Testis (tissue), 3 donors: Measurements from ENCODE around the gene HECW1. TPM values are rescaled to one million over a fixed set of nuclear protein-coding genes. Genes with fewer than 3 reads are reported as not detected.

Source experiments
- DNase-seq: peaks from one replicate; pipeline ENCODE4 v3.0.0-alpha.2; 2019
- H3K27ac ChIP-seq, 2 donors: fragments of 200-600 bp; sonication (generic); one replicate each; pipeline ENCODE4 v1.5.1; 2019
- H3K27me3 ChIP-seq: fragments of 200-600 bp; sonication (generic); one replicate; pipeline ENCODE4 v1.5.1; 2019
- H3K36me3 ChIP-seq: fragments of 200-600 bp; sonication (generic); one replicate; pipeline ENCODE4 v1.5.1; 2017; ENCODE audit warnings: low read depth; ENCODE audit errors: missing control alignments
- H3K4me1 ChIP-seq: fragments of 200-600 bp; sonication (generic); one replicate; pipeline ENCODE4 v1.5.1; 2019
- H3K4me3 ChIP-seq, 2 donors: fragments of 200-600 bp; sonication (generic); one replicate each; pipeline ENCODE4 v1.5.1; 2017 to 2019
- H3K9me3 ChIP-seq: fragments of 200-600 bp; sonication (generic); one replicate; pipeline ENCODE4 v1.5.1; 2017
- POLR2A ChIP-seq: fragments of 450-650 bp; IDR thresholded peaks from one replicate; pipeline ENCODE4 v1.6.1; 2017; ENCODE audit warnings: antibody characterized with exemption, mild to moderate bottlenecking, moderate library complexity
- WGBS, 2 donors: methylation state at CpG; one replicate each; pipeline ENCODE4 v1.1.5; 2018; 5-methylcytosine and 5-hydroxymethylcytosine counted together
- intact Hi-C: fragments of 100-400 bp; cut with DNase I; formaldehyde crosslinking; loops from one replicate; pipeline ENCODE4 v1.15.1; 2023; ENCODE audit warnings: low total_unique reads
- polyA plus RNA-seq: library from polyadenylated mRNA; stranded (reverse); fragments of 350-450 nt; fragmentation: Illumina TruSeq; extraction: RNeasy Lipid Tissue Mini Kit (QIAGEN cat#74804); gene quantifications from one replicate; pipeline ENCODE4 v1.2.3, GENCODE V29; 2014; ENCODE audit warnings: low read depth, low replicate concordance; ENCODE audit not compliant: insufficient read depth
- total RNA-seq, 2 donors: library from RNA; depleted of rRNA; stranded (reverse); fragments of >200 nt; gene quantifications; one replicate each; pipeline ENCODE4 v1.2.3, GENCODE V29; 2016
- TF ChIP-seq, protein P1 (sequence below), 3 experiments: fragments of 450-650 bp in 2 of 3; fragments of 200-600 bp in 1 of 3; sonication (generic) in 1 of 3; IDR thresholded peaks; one replicate each; pipeline ENCODE4 v1.5.1; 2016 to 2019; ENCODE audit warnings: antibody characterized with exemption in 3 of 3, mild to moderate bottlenecking in 2 of 3, moderate library complexity in 1 of 3

The HECW1 gene
- total and polyA plus RNA-seq, 3 donors from 2014 or later = 3.2 to 14.5 (median 5.0) TPM

DNA sequence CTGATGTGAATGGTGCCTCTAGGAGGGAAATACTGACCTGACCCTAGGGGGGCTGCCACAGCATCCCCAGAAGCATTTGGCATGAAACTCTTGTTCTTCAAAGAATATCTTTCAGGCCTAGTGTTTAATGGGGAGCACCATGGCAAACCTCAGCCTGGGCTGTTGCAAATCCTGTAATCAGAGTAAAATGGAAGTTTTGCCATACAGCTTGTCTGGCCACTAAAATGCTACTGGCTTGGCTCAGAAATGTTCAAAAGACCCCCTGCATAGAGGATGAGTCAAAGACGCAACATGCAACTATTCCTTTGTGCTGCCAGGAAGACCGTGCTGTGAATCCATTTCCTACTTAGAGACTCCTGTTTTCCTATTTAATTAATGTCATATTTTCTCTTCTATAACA is 26.7 kb downstream of the HECW1 start:
- 89 to 92% methylated on average over 2 of the region's 2 CpGs for WGBS, 2 donors
- no peak overlapping the region for H3K4me3 ChIP-seq
- H3K4me1 ChIP-seq = no peaks in the 10 kb centered on the region
- no peak overlapping the region for H3K27ac ChIP-seq
- DNase-seq = no peak
- H3K36me3 ChIP-seq = no peaks in the 10 kb centered on the region
- TF ChIP-seq, protein P1, sequence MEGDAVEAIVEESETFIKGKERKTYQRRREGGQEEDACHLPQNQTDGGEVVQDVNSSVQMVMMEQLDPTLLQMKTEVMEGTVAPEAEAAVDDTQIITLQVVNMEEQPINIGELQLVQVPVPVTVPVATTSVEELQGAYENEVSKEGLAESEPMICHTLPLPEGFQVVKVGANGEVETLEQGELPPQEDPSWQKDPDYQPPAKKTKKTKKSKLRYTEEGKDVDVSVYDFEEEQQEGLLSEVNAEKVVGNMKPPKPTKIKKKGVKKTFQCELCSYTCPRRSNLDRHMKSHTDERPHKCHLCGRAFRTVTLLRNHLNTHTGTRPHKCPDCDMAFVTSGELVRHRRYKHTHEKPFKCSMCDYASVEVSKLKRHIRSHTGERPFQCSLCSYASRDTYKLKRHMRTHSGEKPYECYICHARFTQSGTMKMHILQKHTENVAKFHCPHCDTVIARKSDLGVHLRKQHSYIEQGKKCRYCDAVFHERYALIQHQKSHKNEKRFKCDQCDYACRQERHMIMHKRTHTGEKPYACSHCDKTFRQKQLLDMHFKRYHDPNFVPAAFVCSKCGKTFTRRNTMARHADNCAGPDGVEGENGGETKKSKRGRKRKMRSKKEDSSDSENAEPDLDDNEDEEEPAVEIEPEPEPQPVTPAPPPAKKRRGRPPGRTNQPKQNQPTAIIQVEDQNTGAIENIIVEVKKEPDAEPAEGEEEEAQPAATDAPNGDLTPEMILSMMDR (IDR thresholded peaks at IDR 0.05) = no peak
- no peak for TF ChIP-seq POLR2A
- no peaks in the 10 kb centered on the region for H3K9me3 ChIP-seq
- H3K27me3 ChIP-seq = no peaks in the 10 kb centered on the region
- intact Hi-C loops = no loop called here

DNA sequence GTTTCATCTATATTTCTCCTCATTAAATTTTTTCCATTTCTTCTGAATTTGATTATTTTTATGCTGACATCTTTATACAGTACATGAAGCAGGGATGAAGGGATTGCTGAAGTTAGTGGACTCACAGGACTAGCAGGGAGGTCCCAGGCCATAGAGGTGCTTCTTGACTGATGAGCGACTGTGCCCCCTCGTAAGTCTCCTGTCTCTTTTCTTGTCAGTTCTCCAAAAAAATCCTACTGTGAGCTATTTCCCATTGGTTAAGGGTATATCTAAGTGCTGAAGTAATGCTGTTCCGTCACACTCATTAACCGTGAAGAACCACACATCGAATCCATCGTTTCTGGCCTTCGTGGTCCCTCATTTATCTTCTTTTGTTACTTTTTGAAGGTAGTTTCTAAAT is 27.7 kb downstream of the HECW1 start:
- TF ChIP-seq POLR2A = no peak
- TF ChIP-seq, protein P1 (IDR thresholded peaks at IDR 0.05) = no peak
- intact Hi-C loops = no loop called here
- no peaks in the 10 kb centered on the region for H3K36me3 ChIP-seq
- H3K27ac ChIP-seq = no peak overlapping the region
- DNase-seq = no peak
- no peak overlapping the region for H3K4me3 ChIP-seq
- WGBS, 2 donors = 95 to 97% methylated on average over 7 of the region's 7 CpGs
- H3K27me3 ChIP-seq = no peaks in the 10 kb centered on the region
- H3K4me1 ChIP-seq = no peaks in the 10 kb centered on the region
- H3K9me3 ChIP-seq = no peaks in the 10 kb centered on the region

DNA sequence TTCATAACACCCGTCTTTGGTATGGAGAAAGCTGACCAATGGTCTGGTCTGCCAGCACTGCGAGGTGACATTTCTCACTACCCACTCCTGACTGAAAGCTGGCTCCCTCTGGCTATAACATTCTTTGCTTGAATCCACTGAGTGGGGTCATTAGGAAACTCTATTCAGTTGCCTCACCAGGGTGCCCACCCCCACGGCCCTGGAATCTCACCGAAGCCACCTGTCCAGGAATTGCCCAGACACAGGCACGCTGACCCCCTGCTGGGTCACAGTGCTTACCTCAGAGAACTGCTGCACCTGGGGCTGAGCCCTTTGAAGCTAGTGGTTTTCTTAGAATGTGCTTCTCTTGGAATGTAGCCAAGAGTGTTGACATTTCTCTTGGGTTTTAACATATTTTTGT is 28.6 kb downstream of the HECW1 start:
- Histone ChIP-seq H3K36me3 (no peaks in the 10 kb centered on the region), H3K9me3 (no peaks in the 10 kb centered on the region), H3K27me3 (no peaks in the 10 kb centered on the region), H3K27ac (no peak overlapping the region), H3K4me1 (no peaks in the 10 kb centered on the region), H3K4me3 (no peak overlapping the region)
- intact Hi-C loops = no loop called here
- WGBS, 2 donors = 86 to 93% methylated on average over 5 of the region's 5 CpGs
- TF ChIP-seq POLR2A = no peak
- TF ChIP-seq, protein P1 (IDR thresholded peaks at IDR 0.05) = no peak
- no peak for DNase-seq

DNA sequence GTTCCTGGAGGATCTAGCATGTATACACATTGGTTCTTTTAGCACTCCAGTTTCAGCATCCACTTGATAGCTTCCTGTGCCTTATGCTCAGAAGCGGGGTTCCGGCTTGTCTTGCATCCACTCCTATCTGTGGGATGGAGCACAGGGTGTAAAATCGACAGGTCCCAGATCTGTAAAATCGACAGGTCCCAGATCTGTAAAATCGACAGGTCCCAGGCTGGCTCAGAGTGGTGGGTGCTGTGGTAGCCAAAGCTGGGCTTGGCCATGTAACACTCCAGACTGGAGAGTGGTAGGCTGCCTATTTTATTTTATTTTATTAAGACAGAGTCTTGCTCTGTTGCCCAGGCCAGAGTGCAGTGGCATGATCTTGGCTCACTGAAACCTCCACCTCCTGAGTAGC is 30.3 kb downstream of the HECW1 start:
- intact Hi-C loops = no loop called here
- Histone ChIP-seq H3K4me3 (no peak overlapping the region), H3K27ac (no peak overlapping the region), H3K9me3 (no peaks in the 10 kb centered on the region), H3K27me3 (no peaks in the 10 kb centered on the region), H3K36me3 (no peaks in the 10 kb centered on the region), H3K4me1 (no peaks in the 10 kb centered on the region)
- TF ChIP-seq POLR2A = no peak
- TF ChIP-seq, protein P1 (IDR thresholded peaks at IDR 0.05) = no peak
- 91 to 95% methylated on average over 5 of the region's 5 CpGs for WGBS, 2 donors
- DNase-seq = no peak

DNA sequence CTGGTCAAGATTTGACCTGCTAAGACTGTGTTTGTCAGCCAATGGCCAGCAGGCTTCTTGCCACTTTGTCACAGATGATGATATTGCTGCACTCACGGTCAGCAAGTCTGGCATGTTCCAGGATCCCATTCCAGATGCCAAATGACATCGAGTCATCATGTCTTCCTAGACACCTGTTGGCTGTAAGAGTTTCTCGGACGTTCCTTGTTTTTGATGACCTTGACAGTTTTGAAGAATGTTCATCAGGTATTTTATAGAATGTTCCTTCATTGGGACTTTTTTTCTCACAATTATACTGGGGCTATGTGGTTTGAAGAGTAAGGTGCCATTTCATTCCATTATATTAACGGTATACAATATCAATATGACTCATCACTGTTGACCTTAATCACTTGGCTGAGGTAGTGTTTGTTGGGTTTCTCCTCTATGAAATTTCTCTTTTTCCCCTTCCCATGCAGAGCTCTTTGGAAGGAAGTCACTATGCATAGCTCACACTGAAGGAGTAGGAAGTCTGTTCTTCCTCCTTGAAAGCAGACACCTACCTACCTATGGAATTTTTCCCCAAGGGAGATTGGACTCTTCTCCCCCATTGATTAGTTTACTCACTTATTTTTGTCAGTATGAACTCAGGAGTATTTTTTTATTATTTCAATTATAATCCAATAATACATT is 31.6 kb downstream of the HECW1 start:
- DNase-seq = no peak
- 88 to 89% methylated on average over 5 of the region's 5 CpGs for WGBS, 2 donors
- no peaks in the 10 kb centered on the region for H3K36me3 ChIP-seq
- no peaks in the 10 kb centered on the region for H3K4me1 ChIP-seq
- no peak overlapping the region for H3K4me3 ChIP-seq
- TF ChIP-seq, protein P1 (IDR thresholded peaks at IDR 0.05) = no peak
- no peak for TF ChIP-seq POLR2A
- no peaks in the 10 kb centered on the region for H3K27me3 ChIP-seq
- no peaks in the 10 kb centered on the region for H3K9me3 ChIP-seq
- H3K27ac ChIP-seq = no peak overlapping the region
- intact Hi-C loops = no loop called here
